Activated T-helper 1 cell treated with anti-CD3 and anti-CD28 coated beads, Interleukin-2, amount 50 U/mL, for 16 hours (primary cell): ENCODE results near the gene WDR4.
"Not testable (repeated sequence)": the region's sequence is repeated elsewhere in the genome, so short reads cannot be mapped to it uniquely, and the experiment has no call there.

Source experiments
- DNase-seq, 2 donors: peaks; one replicate each; pipeline ENCODE4 v3.0.0-alpha.2; 2020; ENCODE audit warnings: low read depth in 1 of 2, low spot score in 1 of 2

The WDR4 gene

GRCh38 chr21:42841156-42841915, 38.0 kb downstream of the WDR4 start:
- no peak for DNase-seq

GRCh38 chr21:42840411-42841155, 38.8 kb downstream of the WDR4 start:
- no peak for DNase-seq

GRCh38 chr21:42839271-42840231, 39.8 kb downstream of the WDR4 start:
- DNase-seq = no peak

- DNase-seq = not testable (repeated sequence)
These were observed 41.1 kb downstream of the WDR4 start for GRCh38 chr21:42838212-42838690.

- no peak for DNase-seq
These were observed 41.7 kb downstream of the WDR4 start for GRCh38 chr21:42837421-42838211.

- DNase-seq = no peak
These were observed 42.5 kb downstream of the WDR4 start for GRCh38 chr21:42836767-42837301.

GRCh38 chr21:42836402-42836666, 43.0 kb downstream of the WDR4 start:
- no peak for DNase-seq

GRCh38 chr21:42835611-42836401, 43.5 kb downstream of the WDR4 start:
- no peak for DNase-seq

- no peak for DNase-seq
These were observed 44.1 kb downstream of the WDR4 start for GRCh38 chr21:42835211-42835610.

GRCh38 chr21:42834726-42835191, 44.6 kb downstream of the WDR4 start:
- DNase-seq = no peak

- no peak for DNase-seq
These were observed 45.2 kb downstream of the WDR4 start for GRCh38 chr21:42833859-42834725.

GRCh38 chr21:42833439-42833815, 45.9 kb downstream of the WDR4 start:
- DNase-seq = peak in 1 of 2 donors; percentile 25

- DNase-seq = not testable (repeated sequence)
These were observed 47.1 kb downstream of the WDR4 start for GRCh38 chr21:42832321-42832630.

- DNase-seq = no peak
These were observed 48.6 kb downstream of the WDR4 start for GRCh38 chr21:42830456-42831455.

GRCh38 chr21:42829954-42830353, 49.4 kb downstream of the WDR4 start:
- no peak for DNase-seq

- no peak for DNase-seq
These were observed 49.9 kb downstream of the WDR4 start for GRCh38 chr21:42829417-42829816.

- no peak for DNase-seq
These were observed 51.8 kb downstream of the WDR4 start for GRCh38 chr21:42827588-42827987.
